Measurements from ENCODE around the gene COL26A1.

COL26A1 gene

GRCh38 chr7:101567230-101567629, 204.6 kb downstream of the COL26A1 start:
- TF ChIP-seq ZFX (IDR thresholded peaks at IDR 0.05; ENCODE audit: borderline replicate concordance) = no peak
- TF ChIP-seq, protein P1, sequence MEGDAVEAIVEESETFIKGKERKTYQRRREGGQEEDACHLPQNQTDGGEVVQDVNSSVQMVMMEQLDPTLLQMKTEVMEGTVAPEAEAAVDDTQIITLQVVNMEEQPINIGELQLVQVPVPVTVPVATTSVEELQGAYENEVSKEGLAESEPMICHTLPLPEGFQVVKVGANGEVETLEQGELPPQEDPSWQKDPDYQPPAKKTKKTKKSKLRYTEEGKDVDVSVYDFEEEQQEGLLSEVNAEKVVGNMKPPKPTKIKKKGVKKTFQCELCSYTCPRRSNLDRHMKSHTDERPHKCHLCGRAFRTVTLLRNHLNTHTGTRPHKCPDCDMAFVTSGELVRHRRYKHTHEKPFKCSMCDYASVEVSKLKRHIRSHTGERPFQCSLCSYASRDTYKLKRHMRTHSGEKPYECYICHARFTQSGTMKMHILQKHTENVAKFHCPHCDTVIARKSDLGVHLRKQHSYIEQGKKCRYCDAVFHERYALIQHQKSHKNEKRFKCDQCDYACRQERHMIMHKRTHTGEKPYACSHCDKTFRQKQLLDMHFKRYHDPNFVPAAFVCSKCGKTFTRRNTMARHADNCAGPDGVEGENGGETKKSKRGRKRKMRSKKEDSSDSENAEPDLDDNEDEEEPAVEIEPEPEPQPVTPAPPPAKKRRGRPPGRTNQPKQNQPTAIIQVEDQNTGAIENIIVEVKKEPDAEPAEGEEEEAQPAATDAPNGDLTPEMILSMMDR (IDR thresholded peaks at IDR 0.05) = no peak
- no peak overlapping the region for H3K27ac ChIP-seq

- no peak for TF ChIP-seq ZFX (IDR thresholded peaks at IDR 0.05; ENCODE audit: borderline replicate concordance)
- TF ChIP-seq, protein P1 (IDR thresholded peaks at IDR 0.05) = no peak
- no peak overlapping the region for H3K27ac ChIP-seq
Observed at GRCh38 chr7:101572156-101572555, 209.5 kb downstream of the COL26A1 start.

DNA sequence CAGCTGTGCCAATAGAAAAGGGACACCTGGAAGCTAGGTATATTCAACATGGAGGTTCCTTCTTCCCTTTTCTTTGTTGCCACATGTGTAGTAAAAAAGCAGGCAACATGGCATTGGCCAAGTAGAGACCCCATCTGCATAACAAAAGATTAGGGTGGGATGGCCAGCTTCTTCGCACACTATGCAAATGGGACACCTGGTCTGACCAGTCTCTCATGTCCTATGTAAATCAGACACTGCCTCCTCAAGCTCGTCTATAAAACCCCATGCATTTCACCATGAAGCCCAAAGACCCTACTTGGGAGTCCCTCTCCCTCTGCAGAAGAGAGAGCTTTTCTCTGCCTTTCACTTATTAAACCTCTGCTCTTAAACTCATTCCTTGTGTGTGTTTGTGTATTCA, 212.5 kb downstream of the COL26A1 start:
- TF ChIP-seq ZFX (IDR thresholded peaks at IDR 0.05; ENCODE audit: borderline replicate concordance) = no peak
- H3K27ac ChIP-seq = no peak overlapping the region

DNA sequence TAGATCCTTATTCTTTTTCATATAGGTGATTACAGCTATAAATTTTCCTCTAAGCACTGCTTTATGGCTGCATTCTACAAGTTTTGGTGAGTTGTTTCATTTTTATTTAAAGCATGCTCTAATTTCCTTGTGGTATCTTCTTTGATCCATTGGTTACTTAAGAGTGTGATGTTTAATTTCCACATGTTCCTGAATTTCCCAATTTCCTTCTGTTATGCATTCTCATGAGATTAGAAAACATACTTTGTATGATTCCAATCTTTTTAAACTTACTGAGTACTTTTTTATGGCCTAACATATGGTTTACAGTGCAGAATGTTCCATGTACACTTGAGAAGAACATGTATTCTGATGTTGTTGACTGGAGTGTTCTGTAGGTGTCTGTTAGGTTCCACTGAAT, 213.0 kb downstream of the COL26A1 start:
- H3K27ac ChIP-seq = no peak overlapping the region
- TF ChIP-seq, protein P1 (IDR thresholded peaks at IDR 0.05) = no peak

DNA sequence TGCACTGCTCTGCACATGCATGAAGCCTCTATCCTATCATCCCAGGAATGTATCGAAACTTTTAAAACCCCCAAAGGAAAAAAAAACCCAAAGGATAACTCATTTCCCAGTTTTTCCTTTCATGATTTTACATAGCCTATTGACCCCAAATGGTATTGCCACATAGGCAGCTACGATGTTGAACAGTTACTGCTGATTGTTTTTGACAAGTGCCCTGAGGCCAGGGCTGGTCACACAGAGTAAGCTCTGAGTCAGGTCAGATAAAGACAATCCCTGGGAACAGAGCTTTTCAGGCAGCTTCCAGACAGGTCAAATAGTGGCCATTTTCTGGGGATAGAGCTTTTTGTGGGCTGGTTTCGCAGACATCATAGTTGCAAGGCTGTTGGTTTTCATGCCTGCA, 214.3 kb downstream of the COL26A1 start:
- TF ChIP-seq ZFX (IDR thresholded peaks at IDR 0.05; ENCODE audit: borderline replicate concordance) = no peak
- TF ChIP-seq, protein P1 (IDR thresholded peaks at IDR 0.05) = no peak
- H3K27ac ChIP-seq = no peak overlapping the region

GRCh38 chr7:101578552-101578951, 215.9 kb downstream of the COL26A1 start:
- no peak for TF ChIP-seq ZFX (IDR thresholded peaks at IDR 0.05; ENCODE audit: borderline replicate concordance)
- TF ChIP-seq, protein P1 (IDR thresholded peaks at IDR 0.05) = no peak
- no peak overlapping the region for H3K27ac ChIP-seq

GRCh38 chr7:101580596-101580995, 217.9 kb downstream of the COL26A1 start:
- no peak for TF ChIP-seq ZFX (IDR thresholded peaks at IDR 0.05; ENCODE audit: borderline replicate concordance)
- TF ChIP-seq, protein P1 (IDR thresholded peaks at IDR 0.05) = no peak
- H3K27ac ChIP-seq = no peak overlapping the region

DNA sequence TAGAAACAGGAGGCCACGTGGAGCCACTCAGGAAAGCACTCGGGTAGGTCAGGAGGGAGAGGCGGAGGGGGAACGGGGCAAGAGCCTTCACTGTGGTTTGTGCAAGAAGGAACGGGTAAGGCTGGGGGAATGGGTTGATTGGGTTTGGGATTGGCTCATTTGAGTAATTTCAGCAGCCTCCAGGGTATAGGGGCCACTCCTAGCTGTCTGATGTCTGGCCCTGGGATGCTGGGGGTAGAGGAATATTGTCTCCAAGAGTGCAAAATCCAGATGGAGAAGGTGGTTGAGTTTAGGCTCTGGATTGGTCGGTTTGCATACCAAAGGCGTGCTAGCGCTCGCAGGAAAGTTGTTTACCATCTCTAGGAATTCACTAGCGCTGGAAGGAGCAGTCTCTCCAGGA, 219.2 kb downstream of the COL26A1 start:
- TF ChIP-seq, protein P1 (IDR thresholded peaks at IDR 0.05) = no peak
- no peak for TF ChIP-seq ZFX (IDR thresholded peaks at IDR 0.05; ENCODE audit: borderline replicate concordance)
- no peak overlapping the region for H3K27ac ChIP-seq
